COLO668 (cell line): ENCODE results near the gene SEMG2.

Experiments
- DNase-seq: peaks from one replicate; lab custom pipeline; 2025; ENCODE audit not compliant: unreplicated experiment; lab: John Stamatoyannopoulos, UW

SEMG2 gene, protein sequence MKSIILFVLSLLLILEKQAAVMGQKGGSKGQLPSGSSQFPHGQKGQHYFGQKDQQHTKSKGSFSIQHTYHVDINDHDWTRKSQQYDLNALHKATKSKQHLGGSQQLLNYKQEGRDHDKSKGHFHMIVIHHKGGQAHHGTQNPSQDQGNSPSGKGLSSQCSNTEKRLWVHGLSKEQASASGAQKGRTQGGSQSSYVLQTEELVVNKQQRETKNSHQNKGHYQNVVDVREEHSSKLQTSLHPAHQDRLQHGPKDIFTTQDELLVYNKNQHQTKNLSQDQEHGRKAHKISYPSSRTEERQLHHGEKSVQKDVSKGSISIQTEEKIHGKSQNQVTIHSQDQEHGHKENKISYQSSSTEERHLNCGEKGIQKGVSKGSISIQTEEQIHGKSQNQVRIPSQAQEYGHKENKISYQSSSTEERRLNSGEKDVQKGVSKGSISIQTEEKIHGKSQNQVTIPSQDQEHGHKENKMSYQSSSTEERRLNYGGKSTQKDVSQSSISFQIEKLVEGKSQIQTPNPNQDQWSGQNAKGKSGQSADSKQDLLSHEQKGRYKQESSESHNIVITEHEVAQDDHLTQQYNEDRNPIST

DNA sequence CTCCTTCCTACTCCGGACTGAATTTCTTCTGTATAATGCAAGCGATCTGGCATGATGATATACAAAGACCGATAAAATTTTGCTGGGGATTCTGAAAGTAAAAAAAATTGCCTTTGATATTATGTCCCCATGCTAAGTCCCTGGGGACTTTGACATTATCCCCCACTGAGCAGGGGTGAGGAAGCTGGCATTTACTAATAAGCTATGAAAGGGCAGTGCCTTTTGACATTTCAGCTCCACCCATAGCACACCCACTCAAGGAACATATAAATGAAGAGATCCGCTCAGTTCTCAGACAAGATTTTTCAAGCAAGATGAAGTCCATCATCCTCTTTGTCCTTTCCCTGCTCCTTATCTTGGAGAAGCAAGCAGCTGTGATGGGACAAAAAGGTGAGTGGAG, at the start of gene SEMG2:
SEMG2 (plus strand) TSS at position 298 of the 400 bp plus-strand sequence; CDS start at position 315, 17 bp downstream.
- DNase-seq, result no peak

DNA sequence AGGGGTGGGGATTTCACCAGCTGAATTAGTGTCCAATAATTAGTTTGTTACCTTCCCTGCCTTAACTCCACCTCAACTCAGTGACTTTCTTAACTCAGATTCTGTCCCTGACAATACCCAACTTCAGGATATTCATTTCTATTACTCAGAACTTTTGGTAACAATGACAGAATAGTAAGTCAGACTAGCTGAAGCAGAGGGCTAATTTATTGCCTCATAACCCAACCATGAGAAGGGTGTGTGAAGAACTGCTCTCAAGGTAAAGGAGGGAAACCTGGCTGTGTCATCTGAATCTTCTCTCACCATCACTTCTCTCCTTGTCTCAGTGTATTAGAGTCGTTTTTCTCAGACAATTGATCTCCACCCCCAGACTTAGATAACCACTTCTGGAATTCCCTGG, 47.7 kb upstream of the SEMG2 start:
- no peak for DNase-seq

DNA sequence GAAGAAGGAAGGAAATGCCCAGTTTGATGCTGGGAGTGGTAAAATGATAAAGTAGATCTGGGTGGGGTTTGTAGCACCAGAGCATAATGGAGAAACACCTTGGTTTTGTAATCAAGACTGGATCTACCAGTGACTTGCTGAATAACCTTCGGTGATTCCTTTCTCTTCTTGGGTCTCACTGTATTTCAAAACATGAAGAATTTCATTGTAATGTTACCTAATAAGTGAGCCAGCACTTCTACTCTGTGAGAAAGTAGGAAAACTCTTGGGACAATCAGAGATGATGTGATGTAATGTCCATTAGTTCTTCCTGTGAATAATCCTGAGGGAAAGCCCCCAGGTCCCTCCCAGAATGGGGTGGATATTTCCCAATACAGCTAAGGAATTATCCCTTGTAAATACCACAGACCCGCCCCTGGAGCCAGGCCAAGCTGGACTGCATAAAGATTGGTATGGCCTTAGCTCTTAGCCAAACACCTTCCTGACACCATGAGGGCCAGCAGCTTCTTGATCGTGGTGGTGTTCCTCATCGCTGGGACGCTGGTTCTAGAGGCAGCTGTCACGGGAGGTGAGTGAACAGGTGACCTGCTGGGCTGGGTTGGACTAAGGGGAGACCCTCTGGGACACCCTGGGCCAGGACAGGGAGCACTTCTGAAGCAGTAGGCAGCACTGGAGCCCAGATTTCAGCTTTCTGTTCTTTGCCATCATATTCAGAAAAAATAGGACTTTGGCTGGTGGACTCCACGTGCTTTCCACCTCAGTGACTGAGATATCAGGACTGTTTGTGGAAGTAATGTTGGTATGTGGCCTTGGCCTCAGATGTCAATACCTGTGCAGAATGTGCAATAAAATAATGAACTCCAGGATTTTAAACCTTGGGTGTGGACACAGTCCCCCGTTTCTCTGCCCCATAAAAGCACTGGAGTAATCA, 46.5 kb upstream of the SEMG2 start, which contains the start of gene PI3:
PI3 (plus strand) TSS at position 469 of the 931 bp plus-strand sequence; CDS start at position 490, 21 bp downstream.
- DNase-seq, result no peak

DNA sequence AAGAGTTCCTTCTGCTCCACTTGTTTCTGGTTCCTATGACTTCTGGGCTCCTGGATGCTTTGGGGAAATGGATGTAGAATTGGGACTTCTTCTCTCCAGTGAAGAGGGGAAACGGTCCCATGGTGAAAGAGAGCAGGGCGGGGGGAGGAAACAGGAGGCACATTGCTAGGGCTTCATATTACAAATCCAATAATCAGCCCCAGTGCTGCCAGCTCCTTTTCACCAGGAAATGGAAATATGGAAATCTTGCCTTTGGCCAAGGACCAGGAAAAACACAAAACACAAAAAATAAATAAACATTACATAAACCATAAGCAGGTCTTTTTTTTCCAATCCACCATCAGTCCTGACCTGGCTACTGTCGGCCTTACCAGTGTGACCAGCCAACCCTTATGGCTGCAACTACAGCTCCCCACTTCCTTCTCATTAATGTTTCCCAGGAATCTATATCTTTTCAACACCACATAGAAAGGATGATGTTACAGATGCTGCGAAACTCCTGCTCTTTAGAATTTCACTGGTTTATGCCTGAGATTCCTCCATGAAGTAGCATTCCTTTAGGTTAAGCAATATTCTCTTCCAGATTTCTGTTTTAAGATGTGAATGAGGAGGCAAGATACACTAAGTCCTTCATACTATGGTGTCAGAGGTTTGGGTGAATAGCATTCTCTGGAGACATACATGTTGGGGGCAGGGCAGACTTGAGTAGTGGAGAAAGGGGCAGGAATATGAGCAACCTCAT, 44.5 kb upstream of the SEMG2 start:
- no peak for DNase-seq

DNA sequence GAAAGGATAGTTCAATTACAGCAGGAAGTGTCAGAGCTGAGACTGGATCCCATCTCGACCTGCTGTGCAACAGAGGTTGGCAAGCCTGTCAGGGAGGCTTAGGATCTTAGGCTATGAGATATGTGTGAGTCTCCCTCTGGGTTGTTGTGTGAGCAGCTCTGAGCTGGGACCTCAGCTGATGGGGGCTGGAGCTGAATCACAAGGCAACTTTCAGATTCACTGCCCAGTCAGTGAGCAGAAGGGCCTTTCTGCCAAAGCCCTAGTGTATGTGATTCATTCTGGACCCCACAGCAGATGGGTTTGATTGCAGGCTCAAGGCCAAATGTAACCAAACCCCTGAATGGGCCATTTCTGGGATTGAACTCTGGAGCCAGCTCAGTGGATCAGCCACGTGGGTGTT, 42.0 kb upstream of the SEMG2 start:
- DNase-seq, result no peak

DNA sequence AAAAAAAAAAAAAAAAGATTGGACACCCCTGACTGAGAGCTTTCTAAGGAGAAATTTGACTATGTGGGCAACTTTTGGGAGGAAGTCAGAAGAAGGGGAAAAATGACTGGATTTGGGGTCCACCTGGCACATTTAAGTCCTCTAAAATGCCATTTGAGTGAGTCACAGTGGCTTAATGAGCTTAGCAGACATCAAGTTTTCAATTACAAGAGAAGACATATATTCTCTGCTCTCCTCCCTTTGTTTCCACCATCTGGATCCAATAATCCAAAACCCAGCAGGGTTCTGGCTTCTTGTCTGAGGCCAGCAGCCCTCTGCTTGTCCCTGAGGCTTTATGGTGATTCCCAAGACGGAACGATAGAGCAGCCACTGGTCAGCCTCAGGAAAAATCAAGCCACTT, 39.5 kb upstream of the SEMG2 start:
- DNase-seq, result no peak

DNA sequence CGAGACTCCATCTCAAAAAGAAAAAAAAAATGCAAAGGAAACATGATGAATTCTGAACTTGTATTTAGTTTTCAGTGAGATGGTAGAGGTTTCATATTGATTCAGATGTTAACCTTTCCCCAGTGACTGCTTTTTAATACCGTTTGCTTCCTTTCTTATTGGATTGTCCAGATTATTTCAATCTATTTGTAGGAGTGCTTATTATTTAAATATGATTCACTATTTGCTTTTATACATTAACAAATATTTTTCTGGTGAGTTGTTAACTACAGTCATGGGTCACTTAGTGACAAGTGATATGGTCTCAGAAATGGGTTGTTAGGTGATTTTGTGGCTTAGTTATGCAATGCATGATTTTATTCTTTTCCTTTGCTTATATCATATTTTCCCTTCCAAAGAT, 38.1 kb upstream of the SEMG2 start:
- no peak for DNase-seq

DNA sequence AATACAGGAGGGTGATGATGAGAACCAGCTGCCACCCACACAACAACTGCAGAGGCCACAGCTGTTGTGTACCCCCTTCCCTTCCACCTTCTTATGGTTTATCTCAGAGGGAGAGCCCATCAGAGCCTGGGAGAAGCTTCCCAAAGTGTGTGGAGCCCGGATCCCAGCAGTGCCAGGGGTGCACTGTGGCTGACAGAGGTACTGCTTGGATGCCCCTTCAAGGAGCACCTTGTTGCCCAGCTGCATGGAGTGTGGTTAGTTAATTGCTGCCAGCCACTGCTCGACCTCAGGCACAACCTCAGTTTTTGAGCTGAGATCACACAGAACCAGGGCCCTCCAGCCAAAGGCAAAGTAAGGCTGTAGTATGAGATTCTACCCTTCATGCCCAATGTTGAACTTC, 33.5 kb upstream of the SEMG2 start:
- DNase-seq, result peak; percentile 20

DNA sequence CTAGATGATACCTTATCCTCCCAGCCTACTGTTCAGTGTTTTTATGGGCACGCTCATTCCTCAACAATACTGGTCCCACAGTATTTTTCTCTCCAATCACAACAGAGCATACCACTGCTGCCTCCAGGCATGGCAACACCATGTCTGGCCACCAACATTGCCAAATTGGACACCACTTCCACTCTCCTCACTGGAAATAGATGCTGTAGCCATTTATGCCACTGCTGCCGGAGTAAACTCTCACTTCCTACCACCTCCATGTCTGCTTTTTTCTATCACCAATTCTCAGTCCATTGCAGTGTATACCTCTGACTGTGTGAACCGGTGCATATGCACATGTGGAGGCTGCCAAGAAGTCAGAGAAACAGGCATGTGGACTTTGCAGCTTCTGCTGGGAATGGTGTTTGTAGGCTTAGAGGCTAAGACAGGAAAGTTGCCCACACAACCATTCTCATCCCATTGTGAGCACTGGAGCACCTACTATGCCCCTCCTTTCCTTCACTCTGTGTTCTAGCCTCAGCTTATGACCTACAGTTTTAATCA, 32.0 kb upstream of the SEMG2 start:
- no peak for DNase-seq

DNA sequence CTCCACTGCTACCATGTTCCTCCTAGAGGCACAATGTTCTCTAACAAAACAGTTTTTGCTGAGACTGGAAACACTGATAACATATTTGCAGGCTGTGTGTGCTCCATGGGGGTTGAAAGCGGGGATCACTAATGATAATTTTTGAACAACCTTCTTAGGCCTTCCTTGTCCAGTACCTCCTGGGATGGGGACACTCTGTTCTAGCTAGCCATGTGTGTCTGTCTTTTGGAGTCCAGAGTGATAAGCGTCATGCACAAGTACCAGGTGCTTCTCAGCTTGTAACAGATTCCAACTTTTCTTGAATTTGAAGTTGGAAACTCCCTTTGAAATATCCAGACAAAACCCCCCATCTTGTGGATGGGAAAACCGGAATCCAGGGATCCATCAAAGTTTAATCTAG, 31.3 kb upstream of the SEMG2 start:
- DNase-seq, result no peak

DNA sequence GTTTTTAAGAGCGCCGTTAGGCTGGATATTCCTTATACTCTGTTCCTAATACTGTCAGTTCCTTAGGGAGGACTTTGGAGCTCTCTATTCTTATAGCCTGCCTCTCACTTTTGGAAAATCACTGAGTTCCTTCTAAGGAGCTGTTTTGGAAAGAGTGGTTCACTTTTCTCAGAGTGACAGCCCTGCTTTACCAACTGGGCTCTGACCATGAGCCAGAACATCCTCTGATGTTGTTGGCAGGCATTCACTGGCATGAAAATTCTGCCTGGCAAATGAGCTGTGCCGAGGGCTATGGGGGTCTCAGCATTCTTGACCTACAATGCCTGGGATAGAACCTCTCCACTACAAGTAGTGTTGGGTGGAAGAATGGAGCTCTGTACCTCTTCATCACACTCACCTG, 29.2 kb upstream of the SEMG2 start:
- no peak for DNase-seq

DNA sequence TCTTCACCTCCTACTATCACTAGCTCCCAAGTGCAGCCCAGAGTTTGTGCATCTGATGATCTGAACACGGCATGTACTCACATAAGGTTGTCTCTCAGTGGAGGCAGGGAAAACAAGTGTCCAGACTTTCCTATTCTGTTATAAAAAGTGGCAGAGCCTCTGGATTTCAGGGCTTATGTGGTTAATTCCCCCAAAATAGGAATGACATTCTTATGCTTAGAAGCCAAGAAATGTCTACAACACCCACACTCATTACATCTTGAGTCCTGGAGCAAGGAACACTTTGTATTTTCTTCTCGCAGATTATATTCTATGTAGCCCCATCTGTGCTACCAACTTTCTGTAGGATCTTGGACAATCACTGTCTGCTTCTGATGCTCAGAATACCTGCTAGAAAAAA, 27.8 kb upstream of the SEMG2 start:
- no peak for DNase-seq

DNA sequence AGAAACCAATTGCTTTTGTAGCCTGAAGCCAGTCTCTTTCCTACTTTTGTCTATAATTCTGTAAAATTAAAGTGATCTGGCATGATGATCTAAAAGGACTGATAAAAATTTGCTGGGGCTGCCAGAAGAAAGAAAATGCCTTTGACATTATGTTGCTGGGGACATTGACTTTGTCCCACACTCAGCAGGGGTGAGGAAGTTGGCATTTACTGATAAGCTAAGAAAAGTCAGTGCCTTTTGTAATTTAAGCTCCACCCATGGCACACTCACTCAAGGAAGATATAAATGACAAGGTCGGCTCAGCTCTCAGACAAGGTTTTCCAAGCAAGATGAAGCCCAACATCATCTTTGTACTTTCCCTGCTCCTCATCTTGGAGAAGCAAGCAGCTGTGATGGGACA, 14.4 kb upstream of the SEMG2 start, which contains the start of gene SEMG1:
SEMG1 (plus strand) TSS at position 309 of the 400 bp plus-strand sequence; CDS start at position 330, 21 bp downstream.
- DNase-seq, result no peak

DNA sequence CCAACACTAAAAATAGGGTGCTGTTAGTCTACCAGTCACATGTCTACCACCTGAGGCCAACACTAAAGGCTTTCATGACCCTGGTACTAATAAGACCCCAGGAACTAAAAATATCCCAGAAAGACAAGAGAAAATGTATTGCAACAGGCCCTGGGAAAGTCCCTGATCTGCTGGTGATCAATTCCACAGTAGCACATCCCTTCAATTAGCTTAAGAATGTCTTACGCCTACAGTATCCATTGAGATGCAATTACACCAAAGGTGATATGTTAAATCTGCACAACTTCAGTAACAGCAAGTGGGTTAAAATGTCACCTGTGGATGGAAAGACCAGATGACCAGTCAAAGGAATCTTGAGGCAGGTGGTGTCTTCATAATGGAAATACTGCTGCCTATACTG, 11.2 kb upstream of the SEMG2 start:
- DNase-seq, result no peak

DNA sequence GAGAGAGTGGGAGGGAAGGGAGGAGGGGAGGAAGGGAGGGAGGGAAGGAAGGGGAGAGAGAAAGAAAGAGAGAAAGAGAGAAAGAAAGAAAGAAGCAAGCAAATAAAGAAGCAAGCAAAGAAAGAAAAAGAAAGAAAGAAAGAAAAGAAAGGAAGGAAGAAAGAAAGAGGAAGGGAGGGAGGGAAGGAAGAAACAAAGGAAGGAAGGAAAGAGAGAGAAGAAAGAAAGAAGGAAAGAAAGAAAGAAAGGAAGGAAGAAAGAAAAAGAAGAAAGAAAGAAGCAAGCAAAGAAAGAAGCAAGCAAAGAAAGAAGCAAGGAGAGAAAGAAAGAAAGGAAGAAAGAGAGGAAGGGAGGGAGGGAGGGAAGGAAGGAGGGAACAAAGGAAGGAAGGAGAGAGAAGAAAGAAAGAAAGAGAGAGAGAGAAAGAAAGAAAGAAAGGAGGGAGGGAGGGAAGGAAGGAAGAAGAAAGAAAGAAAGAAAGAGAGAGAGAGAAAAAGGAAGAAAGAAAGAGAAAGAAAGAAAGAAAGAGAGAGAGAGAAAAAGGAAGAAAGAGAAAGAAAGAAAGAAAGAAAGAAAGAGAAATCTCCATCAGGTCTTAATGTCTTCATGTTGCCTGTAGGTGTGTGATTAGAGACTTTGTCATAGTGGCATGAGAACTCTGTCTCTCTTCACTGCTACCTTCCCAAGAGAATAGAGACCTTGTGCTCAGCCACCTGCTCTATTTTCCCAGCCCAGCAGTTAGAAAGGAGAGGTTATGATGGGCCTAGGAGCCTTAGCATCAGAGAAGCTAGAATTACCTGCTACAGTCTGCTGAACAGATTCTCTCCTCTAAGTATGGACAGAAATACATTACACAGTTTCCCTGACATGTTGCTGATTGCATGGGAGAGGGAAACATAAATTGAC, 9.4 kb upstream of the SEMG2 start:
- no peak for DNase-seq

DNA sequence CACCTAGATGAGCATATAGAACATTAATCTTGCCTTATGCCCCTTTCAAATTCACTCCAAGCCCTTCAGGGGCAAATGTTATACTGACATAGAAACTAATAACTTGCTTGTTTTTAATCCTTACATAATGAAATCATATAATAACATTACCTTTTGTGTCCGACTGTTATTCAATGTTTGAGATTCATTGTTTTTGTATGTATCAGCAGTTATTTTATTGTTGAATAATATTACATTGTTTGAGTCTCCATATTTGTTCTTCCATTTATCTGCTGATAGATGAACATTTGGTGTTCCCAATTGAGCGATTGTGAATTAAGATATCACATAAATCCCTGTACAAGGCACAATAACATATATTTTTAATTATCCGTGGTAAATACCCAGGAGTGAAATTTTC, 8.3 kb upstream of the SEMG2 start:
- DNase-seq, result no peak

DNA sequence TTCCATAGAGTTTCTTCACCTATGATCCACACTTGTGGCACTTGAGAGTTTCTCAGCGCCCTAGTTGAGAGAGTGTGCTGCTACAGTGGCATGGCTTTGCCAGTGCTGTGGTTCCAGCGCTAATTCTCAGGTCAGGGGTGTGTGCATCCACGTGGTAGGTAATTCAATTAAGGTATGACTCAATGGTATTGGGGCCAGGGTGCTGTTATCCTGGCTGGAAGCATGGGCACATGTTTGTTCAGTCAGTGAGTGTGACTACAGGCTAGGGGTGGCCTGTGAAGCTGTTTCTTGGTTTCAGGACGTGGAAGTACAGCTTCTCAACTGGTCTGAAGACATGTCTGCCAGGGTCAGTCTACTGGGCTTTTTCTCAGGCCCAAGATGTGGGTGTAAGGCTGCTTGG, 3.0 kb upstream of the SEMG2 start:
- no peak for DNase-seq

DNA sequence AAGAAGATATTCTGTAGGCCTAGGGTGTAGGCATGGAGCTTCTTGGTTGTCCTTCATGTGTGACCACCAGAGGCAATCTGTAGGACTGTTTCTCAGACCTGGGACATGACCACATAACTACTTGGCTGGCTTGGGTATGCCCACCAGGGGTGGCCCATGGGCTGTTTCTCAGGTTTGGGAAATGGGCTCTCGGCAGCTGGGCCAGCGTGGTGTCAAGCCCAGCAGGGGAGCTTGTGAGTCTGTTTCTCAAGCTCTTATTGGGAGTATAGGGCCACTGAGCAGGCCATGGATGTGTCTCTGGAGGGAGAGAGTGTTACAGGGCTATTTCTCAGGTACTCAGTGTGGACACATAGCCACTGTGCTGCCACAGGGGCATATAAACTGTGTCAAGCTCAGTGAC, 2.5 kb upstream of the SEMG2 start:
- DNase-seq, result no peak

DNA sequence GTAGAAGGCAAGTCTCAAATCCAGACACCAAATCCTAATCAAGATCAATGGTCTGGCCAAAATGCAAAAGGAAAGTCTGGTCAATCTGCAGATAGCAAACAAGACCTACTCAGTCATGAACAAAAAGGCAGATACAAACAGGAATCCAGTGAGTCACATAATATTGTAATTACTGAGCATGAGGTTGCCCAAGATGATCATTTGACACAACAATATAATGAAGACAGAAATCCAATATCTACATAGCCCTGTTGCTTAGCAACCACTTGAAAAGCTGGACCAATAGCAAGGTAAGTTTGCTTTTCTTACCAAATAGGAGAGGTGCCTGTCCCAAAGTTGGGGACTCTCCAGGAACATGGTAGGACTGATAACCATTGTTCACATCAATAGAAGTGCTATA, 2.0 kb downstream of the SEMG2 start:
- DNase-seq, result no peak

DNA sequence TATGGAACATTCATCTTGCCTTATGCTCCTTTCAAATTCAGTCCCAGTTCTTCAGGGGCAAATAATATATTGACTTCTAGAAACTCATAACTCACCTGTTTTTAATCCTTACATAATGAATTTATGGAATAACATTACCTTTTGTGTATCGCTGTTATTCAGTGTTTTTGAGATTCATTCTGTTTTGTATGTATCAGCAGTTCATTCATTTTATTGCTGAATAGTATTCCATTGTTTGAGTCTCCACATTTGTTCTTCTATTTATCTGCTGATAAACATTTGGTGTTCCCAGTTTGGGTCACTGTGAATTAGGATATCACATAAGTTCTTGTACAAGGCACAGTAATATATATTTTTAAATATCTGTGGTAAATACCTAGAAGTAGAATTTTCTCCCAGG, 5.1 kb downstream of the SEMG2 start:
- no peak for DNase-seq
